ENCODE results near the gene CCDC183. TPM values are rescaled to one million over a fixed set of nuclear protein-coding genes. Genes with fewer than 3 reads are reported as not detected.

CCDC183 gene
- total and polyA plus RNA-seq, 8 donors: 0.44 to 11.7 (median 10.0) TPM; not detected in 1

- DNase-seq: peak in 1 of 4 donors; percentile 65
- intact Hi-C loops (cut with DNase I): loop anchor here in 1 of 2 donors (10.0 kb wide), 1 partner anchor 80 kb away; no protein-coding TSS in a partner anchor
- no peak overlapping the region for H3K27ac ChIP-seq
- H3K36me3 ChIP-seq: peaks cover 0 to 24% of the 10 kb centered on the region in 2 donors
- TF ChIP-seq CTCF (IDR thresholded peaks at IDR 0.05): no peak
- no peaks in the 10 kb centered on the region for H3K27me3 ChIP-seq
- ATAC-seq: no peak
- peaks cover 10 to 21% of the 10 kb centered on the region in 2 donors for H3K4me1 ChIP-seq
- H3K9me3 ChIP-seq: no peaks in the 10 kb centered on the region
- H3K4me3 ChIP-seq: no peak overlapping the region
These were observed 58.8 kb downstream of the CCDC183 start for GRCh38 chr9:136854842-136855460.

- ATAC-seq (no peak), DNase-seq (peak in 1 of 4 donors; percentile 78)
- H3K36me3 ChIP-seq: peaks cover 0 to 21% of the 10 kb centered on the region in 2 donors
- TF ChIP-seq CTCF (IDR thresholded peaks at IDR 0.05): no peak
- no peaks in the 10 kb centered on the region for H3K27me3 ChIP-seq
- peaks cover 3 to 15% of the 10 kb centered on the region in 2 donors for H3K4me1 ChIP-seq
- no peak overlapping the region for H3K27ac ChIP-seq
- no peaks in the 10 kb centered on the region for H3K9me3 ChIP-seq
- no peak overlapping the region for H3K4me3 ChIP-seq
- intact Hi-C loops (cut with DNase I): loop anchor here in 1 of 2 donors (10.0 kb wide), 1 partner anchor 79 kb away; no protein-coding TSS in a partner anchor
These were observed 59.4 kb downstream of the CCDC183 start for GRCh38 chr9:136855461-136856078.

GRCh38 chr9:136856079-136856476 is 59.9 kb downstream of the CCDC183 start:
- TF ChIP-seq CTCF (IDR thresholded peaks at IDR 0.05): no peak
- Histone ChIP-seq H3K9me3 (no peaks in the 10 kb centered on the region), H3K27me3 (no peaks in the 10 kb centered on the region), H3K27ac (no peak overlapping the region), H3K4me1 (peaks cover 0 to 11% of the 10 kb centered on the region in 2 donors), H3K4me3 (no peak overlapping the region), H3K36me3 (peaks cover 0 to 21% of the 10 kb centered on the region in 2 donors)
- DNase-seq (peak in 1 of 4 donors; percentile 72), ATAC-seq (no peak)
- intact Hi-C loops (cut with DNase I): loop anchor here in 1 of 2 donors (10.0 kb wide), 1 partner anchor 79 kb away; no protein-coding TSS in a partner anchor

GRCh38 chr9:136856541-136857141 is 60.5 kb downstream of the CCDC183 start:
- intact Hi-C loops (cut with DNase I): loop anchor here in 1 of 2 donors (10.0 kb wide), 1 partner anchor 78 kb away; no protein-coding TSS in a partner anchor
- Histone ChIP-seq H3K27me3 (no peaks in the 10 kb centered on the region), H3K4me1 (peaks cover 0 to 11% of the 10 kb centered on the region in 2 donors), H3K27ac (no peak overlapping the region), H3K9me3 (no peaks in the 10 kb centered on the region), H3K36me3 (peaks cover 0 to 22% of the 10 kb centered on the region in 2 donors), H3K4me3 (no peak overlapping the region)
- ATAC-seq: no peak
- peak in 2 of 4 donors; percentile 30 to 66 for DNase-seq
- TF ChIP-seq CTCF (IDR thresholded peaks at IDR 0.05): no peak

- no peak overlapping the region for H3K4me3 ChIP-seq
- intact Hi-C loops (cut with DNase I): loop anchor here in 1 of 2 donors (10.0 kb wide), 1 partner anchor 78 kb away; no protein-coding TSS in a partner anchor
- peak in 1 of 4 donors; percentile 24 for DNase-seq
These were observed 61.0 kb downstream of the CCDC183 start for GRCh38 chr9:136857166-136857565.

More at GRCh38 chr9:136857166-136857565, 61.0 kb downstream of the CCDC183 start:
- Histone ChIP-seq H3K27ac (no peak overlapping the region), H3K36me3 (peaks cover 0 to 28% of the 10 kb centered on the region in 2 donors), H3K9me3 (no peaks in the 10 kb centered on the region), H3K4me1 (peaks cover 0 to 11% of the 10 kb centered on the region in 2 donors), H3K27me3 (no peaks in the 10 kb centered on the region)
- no peak for ATAC-seq
- no peak for TF ChIP-seq CTCF (IDR thresholded peaks at IDR 0.05)
